IPS DF 4.7 (cell line): ENCODE data around the gene BIRC6.
A peak's percentile ranks its signal among the peaks of the same experiment; 100 is the strongest.
"Not testable (repeated sequence)": the region's sequence is repeated elsewhere in the genome, so short reads cannot be mapped to it uniquely, and the experiment has no call there.

Source experiments
- DNase-seq: peaks from one replicate; pipeline ENCODE4 v3.0.0-alpha.2; 2013; ENCODE audit warnings: low spot score; ENCODE audit errors: extremely low read depth

The BIRC6 gene

DNA sequence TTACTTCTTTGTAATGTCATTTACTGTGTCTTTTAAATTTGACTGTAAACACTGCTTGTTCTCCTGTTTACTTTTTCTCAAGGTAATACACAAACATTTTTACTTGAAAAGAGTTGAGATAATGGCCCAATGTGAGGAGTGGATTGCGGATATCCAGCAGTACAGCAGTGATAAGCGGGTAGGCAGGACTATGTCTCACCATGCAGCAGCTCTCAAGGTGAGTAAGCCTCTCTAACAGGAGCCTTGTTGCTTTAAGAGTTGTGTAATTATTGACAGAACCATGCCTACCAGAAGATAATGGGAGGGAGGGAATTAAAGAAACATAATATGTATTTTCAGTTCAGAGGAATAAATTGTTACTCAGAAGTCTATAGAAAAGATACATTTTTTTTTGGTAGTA lies 254.5 kb downstream of the BIRC6 start:
- no peak for DNase-seq

DNA sequence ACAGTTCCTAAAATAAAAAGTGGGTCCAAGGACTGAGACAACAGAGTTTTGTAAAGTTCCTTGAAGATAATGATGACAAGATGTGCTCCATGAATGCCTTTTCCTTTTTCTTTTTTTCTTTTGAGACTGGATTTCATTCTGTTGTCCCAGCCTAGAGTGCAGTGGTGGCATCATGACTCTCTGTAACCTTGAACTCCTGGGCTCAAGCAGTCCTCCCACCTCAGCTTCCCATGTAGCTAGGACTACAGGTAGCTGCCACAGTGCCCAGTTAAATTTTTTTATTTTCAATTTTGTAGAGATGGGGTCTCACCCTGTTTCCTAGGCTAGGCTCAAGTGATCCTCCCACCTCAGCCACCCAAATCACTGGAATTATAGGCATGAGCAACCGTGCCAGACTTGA lies 254.9 kb downstream of the BIRC6 start:
- DNase-seq = no peak

- DNase-seq = no peak
Observed at GRCh38 chr2:32614084-32614483, 257.3 kb downstream of the BIRC6 start.

DNA sequence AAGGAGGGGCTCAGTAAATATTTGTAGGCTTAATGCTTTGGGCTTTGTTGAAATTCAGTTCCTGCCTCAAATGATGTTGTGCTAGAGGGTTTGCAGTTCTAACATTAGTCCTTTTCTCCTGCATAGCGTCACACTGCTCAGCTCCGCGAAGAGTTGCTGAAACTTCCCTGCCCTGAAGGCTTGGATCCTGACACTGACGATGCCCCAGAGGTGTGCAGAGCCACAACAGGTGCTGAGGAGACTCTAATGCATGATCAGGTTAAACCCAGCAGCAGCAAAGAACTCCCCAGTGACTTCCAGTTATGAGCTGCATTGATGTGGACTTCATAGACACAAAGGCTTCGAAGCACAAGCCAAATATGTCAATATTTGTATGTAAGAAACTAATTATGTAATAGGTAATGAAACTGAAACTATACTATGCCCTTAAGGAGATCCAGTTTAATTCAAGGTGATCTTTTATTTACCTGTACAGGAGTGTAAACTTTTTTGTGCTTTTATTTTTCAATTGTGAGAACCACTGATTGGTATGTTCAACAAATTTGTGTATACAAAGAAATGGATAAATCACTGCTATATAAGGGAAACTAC lies 260.9 kb downstream of the BIRC6 start:
- no peak for DNase-seq

DNA sequence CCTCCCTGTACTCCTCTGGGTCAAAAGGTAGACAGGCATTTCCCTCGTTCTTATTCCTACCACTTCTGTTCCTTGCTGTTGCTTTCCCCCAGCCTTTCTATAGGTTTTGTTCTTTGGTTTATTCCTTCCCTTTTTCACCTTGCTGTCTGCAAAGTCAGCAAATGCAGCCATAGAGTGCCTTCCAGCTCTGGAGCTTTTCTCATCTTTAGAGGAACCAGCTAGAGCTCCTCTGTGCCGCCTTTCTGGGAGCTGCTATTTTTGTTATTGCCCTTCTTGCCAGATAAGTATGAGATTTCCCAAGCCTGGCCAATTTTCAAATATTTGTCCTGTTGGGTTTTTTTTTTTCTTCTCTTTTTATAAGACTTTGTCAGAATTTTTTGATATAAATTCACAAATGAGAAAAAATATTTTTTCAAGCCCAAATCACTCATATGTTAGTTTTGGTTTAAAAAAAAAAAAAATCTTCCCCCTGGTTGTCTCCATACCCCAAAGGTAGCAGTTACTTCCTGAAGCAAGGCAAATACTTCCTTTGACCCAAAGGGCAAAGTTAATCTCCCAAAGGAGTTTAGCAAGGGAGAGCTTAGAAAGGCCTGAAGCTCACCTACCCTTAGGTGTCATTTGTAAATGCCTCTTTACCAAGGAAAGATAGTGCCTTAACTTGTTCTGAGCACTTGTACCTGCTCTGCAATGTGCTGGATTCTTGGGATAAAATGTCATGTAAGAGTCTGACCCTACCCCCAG lies 265.9 kb downstream of the BIRC6 start:
- DNase-seq = no peak

DNA sequence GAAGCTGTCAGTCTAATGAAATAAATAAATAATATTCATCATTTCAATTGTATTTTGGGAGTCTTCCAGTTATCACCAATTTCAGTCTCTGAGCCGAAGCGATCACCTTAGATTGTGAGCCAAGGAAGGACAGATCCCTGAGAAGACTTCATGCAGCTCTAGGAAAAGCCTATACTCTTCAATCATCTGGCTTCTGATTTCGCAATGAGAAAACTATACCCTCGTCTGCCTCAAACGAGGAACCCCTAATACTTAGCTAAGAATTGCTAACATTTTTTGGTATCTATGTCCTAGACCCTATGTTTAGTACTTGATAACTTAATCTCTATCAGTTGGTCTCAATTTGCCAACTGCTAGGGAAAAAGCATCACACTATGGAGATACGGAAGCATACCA lies 266.5 kb downstream of the BIRC6 start:
- no peak for DNase-seq

GRCh38 chr2:32624812-32625211 lies 268.0 kb downstream of the BIRC6 start:
- DNase-seq = no peak

DNA sequence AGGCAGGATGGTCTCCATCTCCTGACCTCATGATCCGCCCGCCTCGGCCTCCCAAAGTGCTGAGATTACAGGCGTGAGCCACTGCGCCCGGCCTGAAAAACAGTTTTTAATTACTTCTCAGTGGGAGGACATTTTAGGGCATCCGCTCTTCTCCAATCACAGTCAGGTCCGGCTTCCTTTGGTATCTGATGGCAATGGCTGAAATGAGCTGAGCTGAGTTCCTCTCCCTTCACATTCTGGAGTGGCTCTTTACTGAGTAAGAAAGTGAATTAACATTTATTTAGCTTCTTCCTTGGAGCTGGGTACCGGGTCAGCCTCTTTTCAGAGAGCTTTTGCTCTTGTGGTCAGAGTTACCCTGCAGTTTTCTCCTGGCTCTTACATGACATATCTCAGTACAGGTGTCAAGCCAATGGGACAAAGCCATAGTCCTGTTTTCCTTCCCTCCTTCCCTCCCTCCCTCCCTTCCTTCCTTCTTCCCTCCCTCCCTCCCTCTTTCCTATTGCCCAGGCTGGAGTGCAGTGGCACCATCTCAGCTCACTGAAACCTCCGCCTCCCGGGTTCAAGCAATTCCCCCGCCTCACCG lies 269.9 kb downstream of the BIRC6 start:
- DNase-seq = no peak

- DNase-seq = no peak
Observed at GRCh38 chr2:32627441-32627813, 270.6 kb downstream of the BIRC6 start.

DNA sequence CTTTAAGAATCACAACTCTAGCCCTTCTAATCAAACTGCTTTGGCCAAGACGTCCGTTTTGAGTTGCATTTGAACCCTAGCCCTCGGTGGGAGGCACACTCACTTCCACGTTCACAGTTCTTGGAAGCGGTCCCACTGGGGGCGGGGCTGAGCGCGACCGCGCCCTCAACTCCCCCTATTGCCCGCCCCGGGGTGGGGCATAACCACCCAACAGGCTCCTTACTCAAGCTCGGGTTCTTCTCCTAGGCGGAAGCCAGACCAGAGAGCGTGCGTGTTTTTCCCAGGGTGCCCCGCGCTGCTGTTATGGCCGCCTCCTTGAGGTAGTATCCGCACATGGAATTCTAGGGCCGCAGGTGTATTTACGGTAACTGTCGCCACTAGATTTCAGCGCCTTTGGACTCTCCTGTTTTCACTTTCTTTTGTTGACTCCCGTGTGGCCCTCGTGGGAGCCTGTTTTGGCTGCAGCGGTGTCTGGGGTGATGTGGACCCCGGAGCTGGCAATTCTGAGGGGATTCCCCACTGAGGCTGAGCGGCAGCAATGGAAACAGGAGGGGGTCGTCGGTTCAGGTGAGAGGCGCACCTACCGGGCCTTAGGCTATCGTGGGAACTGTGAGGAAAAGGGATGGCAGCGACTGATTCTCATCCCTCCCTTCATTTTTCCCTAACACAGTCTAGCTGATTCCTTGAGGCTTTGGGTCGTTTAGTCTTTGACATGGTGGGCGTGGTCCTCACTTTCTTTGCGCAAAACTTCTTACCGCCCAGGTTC lies 271.2 kb downstream of the BIRC6 start, which contains the start of gene TTC27:
TTC27 (plus strand) TSS at position 237 of the 766 bp plus-strand sequence; CDS start at position 480, 243 bp downstream.
- DNase-seq = peak; percentile 89

- no peak for DNase-seq
Observed at GRCh38 chr2:32632089-32632488, 275.3 kb downstream of the BIRC6 start.

DNA sequence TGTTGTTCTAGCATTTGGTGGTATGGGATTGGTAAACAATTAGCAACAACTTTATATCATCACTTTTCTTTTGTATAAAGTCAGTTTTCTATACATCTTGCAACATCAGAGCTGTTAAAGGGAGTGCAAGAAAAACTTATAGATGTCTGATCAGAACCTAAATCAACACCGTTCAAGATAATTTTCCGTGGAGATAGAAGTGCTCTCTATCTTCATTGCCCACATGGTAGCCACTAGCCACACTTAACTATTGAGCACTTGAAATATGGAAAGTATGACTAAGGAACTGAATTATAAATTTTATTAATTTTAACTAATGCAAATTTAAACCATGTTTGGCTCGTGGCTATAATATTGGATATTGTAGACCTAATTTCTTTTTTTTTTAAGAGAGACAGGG lies 276.2 kb downstream of the BIRC6 start:
- no peak for DNase-seq

DNA sequence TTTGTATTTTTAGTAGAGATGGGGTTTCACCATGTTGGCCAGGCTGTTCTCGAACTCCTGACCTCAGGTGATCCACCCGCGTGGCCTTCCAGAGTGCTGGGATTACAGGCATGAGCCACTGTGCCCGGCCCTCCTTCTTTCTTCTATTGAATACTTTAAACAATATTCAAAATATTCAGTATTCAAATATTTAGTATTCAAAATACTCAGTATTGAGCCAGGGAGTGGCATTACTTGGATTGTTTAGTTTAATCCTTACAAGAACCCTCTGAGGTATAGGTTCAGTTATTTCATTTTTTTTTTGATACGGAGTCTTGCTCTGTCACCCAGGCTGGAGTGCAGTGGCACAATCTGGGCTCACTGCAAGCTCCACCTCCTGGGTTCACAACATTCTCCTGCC lies 281.7 kb downstream of the BIRC6 start:
- not testable (repeated sequence) for DNase-seq

GRCh38 chr2:32641180-32641579 lies 284.4 kb downstream of the BIRC6 start:
- DNase-seq = no peak

- no peak for DNase-seq
Observed at GRCh38 chr2:32647180-32647651, 290.4 kb downstream of the BIRC6 start.

DNA sequence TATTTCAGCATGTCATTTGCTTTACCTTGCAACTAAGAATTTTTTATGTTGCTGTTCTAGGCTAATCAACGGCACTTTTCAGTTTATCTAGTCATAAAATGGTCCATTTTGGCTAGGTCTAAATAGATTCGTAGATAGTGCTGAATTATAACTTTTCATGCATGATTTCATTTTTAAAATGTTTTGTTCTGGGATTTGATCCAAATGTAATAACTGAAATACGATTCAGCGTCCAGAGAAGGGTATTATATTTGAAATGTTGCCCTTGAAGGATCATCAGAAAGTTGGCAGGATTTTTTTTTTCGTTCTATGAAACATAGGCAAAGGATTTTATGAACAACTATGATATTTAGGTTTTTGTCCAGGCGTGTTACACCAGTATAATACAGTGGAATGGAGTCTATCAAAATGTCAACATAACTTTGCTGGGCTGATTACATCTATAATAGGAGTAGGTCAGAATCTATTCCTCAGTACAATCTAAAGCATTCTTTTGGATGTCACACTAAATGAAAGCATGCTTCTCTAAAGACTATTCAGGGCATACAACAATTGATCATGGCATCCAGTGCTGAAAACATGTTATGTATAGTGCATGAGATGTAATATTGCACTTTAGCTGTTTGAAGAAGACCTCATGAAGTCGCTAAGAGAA lies 295.9 kb downstream of the BIRC6 start:
- DNase-seq = no peak

DNA sequence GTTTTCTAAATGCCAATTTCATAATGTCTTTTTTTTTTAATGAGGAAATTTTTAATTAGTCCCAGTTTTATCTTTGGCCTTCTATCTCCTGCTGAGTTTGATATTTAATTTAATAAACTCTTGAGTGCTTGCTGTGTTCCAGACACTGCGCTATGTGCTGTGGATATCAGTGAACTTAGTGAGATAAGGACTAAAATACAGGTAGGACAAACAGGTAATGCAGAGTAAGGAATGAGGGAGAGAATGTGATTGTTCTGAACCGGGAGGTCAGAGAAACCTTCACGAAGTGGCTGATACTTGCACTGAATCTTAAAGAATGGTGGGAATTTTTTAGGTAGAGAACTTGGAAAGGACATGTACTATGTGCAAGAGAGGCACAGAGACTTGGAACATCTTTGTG lies 299.2 kb downstream of the BIRC6 start:
- no peak for DNase-seq

DNA sequence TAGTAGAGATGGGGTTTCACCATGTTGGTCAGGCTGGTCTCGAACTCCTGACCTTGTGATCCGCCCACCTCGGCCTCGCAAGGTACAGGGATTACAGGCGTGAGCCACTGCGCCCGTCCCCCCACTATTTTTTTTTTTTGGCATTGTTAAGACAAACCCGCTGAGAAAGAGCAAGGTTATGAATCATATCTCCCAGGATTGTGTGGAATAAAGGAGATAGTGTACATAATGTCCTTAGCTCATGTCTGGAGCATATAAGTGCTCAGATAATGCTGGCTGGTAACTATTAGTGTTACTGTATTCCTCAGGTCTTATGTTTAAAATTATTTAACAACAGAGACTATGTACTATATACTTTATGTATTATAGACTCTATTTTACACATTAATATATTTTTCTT lies 307.0 kb downstream of the BIRC6 start:
- no peak for DNase-seq

DNA sequence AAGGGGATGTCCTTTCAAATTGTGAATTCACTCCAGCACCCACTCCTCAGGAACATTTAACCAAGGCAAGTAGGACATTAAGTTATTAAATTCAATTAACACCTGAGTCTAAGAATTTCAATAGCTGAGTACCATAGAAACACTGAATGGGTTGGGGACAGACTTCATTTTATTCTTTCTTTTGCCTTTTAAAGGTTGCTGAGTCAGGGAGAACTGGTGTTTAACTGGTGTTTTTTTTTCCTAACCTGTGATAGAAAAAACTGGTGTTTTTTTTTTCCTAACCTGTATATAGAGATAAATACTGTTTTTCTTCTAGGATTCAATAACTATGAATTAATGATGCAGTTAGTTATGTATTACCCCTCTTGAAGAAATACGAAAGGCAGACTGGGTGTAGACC lies 309.9 kb downstream of the BIRC6 start:
- no peak for DNase-seq

DNA sequence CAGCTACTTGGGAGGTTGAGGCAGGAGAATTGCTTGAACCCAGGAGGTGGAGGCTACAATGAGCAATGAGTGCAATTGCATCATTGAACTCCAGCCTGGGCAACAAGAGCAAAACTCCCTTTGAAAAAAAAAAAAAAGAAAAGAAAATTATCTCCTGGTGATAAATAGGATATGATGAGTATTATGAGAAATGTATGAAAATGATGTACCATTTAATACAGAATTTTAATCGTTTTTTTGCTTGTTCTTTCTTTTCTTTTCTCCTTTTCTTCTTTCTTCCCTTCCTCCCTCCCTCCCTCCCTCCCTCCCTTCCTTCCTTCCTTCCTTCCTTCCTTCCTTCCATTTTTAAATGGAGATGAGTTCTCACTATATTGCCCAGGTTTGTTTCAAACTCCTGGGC lies 311.4 kb downstream of the BIRC6 start:
- no peak for DNase-seq
